PC-9 (cell line): ENCODE data around the gene ARHGEF40. TPM values are rescaled to one million over a fixed set of nuclear protein-coding genes. Genes with fewer than 3 reads are reported as not detected.
A peak's percentile ranks its signal among the peaks of the same experiment; 100 is the strongest.

Source experiments
- BruUV-seq: library from RNA; stranded (reverse); fragments of 400-500 nt; replicated peaks from 2 replicates; lab custom pipeline; 2021; lab: Mats Ljungman, UMichigan
- CTCF ChIA-PET: fragments of 300-600 bp; sonication (Branson Sonifier 250); formaldehyde crosslinking; loops from one replicate; lab custom pipeline; 2022; ENCODE audit warnings: antibody characterized with exemption; lab: Charles Lee
- POLR2A ChIA-PET: fragments of 300-600 bp; sonication (Branson Sonifier 250); formaldehyde crosslinking; loops from one replicate; lab custom pipeline; 2022; ENCODE audit warnings: antibody characterized with exemption; ENCODE audit not compliant: unreplicated experiment; lab: Charles Lee
- DNase-seq, 2 experiments: peaks; one replicate each; pipeline versions ENCODE4 v3.0.0 to v3.0.0-alpha.2; 2015 to 2022; ENCODE audit warnings: mixed read lengths in 1 of 2
- H2AFZ ChIP-seq: fragments of 200-600 bp; sonication (generic); 2 replicates; pipeline ENCODE4 v1.8.1; 2017; ENCODE audit warnings: antibody characterized with exemption
- H3F3A ChIP-seq: fragments of 200-600 bp; sonication (generic); 2 replicates; pipeline ENCODE4 v1.8.1; 2017; ENCODE audit warnings: antibody characterized with exemption, mild to moderate bottlenecking, low read depth; ENCODE audit not compliant: insufficient read depth
- H3K27ac ChIP-seq: fragments of 200-600 bp; sonication (generic); 2 replicates; pipeline ENCODE4 v1.6.1; 2016; ENCODE audit warnings: mixed run types
- H3K27me3 ChIP-seq: fragments of 200-600 bp; sonication (generic); 2 replicates; pipeline ENCODE4 v1.6.1; 2016; ENCODE audit warnings: low read depth, mixed run types; ENCODE audit not compliant: insufficient read depth
- H3K36me3 ChIP-seq: fragments of 200-600 bp; sonication (generic); 2 replicates; pipeline ENCODE4 v1.6.1; 2016; ENCODE audit warnings: low read depth, mixed run types
- H3K4me1 ChIP-seq: fragments of 200-600 bp; sonication (generic); replicated peaks from 2 replicates; pipeline ENCODE4 v1.6.1; 2016; ENCODE audit warnings: mixed run types; ENCODE audit not compliant: insufficient read depth
- H3K4me2 ChIP-seq: fragments of 200-600 bp; sonication (generic); 2 replicates; pipeline ENCODE4 v1.6.1; 2017; ENCODE audit warnings: mixed run types
- H3K4me3 ChIP-seq: fragments of 200-600 bp; sonication (generic); 2 replicates; pipeline ENCODE4 v1.6.1; 2016; ENCODE audit warnings: mixed run types
- H3K79me2 ChIP-seq: fragments of 200-600 bp; sonication (generic); 2 replicates; pipeline ENCODE4 v1.6.1; 2017; ENCODE audit warnings: low read depth, mixed run types
- H3K9me2 ChIP-seq: fragments of 200-600 bp; sonication (generic); 2 replicates; pipeline ENCODE4 v1.8.1; 2017; ENCODE audit warnings: mild to moderate bottlenecking; ENCODE audit not compliant: insufficient read depth
- H3K9me3 ChIP-seq: fragments of 200-600 bp; sonication (generic); 2 replicates; pipeline ENCODE4 v1.8.1; 2016; ENCODE audit warnings: low read depth; ENCODE audit not compliant: insufficient read depth
- H4K20me1 ChIP-seq: fragments of 200-600 bp; sonication (generic); 2 replicates; pipeline ENCODE4 v1.8.1; 2017; ENCODE audit not compliant: insufficient read depth
- EZH2 ChIP-seq: fragments of 200-600 bp; sonication (generic); IDR thresholded peaks from 2 replicates; pipeline ENCODE4 v1.8.0; 2017; ENCODE audit warnings: antibody characterized with exemption, low read depth
- intact Hi-C: fragments of 100-400 bp; cut with micrococcal nuclease; formaldehyde crosslinking; loops from one replicate; pipeline ENCODE4 v1.10.0; 2022; ENCODE audit not compliant: unreplicated experiment
- total RNA-seq: library from RNA; stranded (reverse); gene quantifications from 2 replicates; pipeline ENCODE4 v1.2.3, GENCODE V29; 2021
- TF ChIP-seq, protein P1 (sequence below): fragments of 200-600 bp; sonication (generic); conservative IDR thresholded peaks from 2 replicates; pipeline ENCODE4 v1.6.1; 2017; ENCODE audit warnings: mixed run types, antibody characterized with exemption, mild to moderate bottlenecking, moderate library complexity

The ARHGEF40 gene
- total RNA-seq, 1 experiment from 2014 or later = 13.0 TPM

DNA sequence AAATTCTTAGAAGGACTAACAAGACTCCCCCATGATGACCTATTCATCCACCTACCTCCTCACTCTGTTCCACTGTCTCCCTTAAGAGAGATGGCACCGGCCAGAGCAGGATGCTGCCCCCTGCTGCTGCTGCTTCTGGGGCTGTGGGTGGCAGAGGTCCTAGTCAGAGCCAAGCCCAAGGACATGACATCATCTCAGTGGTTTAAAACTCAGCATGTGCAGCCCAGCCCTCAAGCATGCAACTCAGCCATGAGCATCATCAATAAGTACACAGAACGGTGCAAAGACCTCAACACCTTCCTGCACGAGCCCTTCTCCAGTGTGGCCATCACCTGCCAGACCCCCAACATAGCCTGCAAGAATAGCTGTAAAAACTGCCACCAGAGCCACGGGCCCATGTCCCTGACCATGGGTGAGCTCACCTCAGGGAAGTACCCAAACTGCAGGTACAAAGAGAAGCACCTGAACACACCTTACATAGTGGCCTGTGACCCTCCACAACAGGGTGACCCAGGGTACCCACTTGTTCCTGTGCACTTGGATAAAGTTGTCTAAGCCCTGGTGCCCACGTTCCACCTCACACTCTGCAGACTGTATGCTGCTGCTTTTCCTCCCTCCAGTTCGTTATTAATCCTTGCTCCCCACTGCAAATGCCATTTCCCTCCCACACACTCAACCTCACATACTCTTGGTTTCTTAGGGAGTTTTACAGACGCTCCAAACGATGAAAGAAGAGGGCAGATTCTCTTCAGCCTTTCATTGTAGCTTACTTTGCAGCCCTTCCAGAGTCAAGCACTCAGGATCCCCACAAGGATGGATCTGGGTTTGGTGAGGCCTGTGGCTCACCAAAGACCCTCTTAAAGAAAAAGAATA is 12.1 kb upstream of the ARHGEF40 start, which contains the start of gene RNASE8:
RNASE8 (plus strand) TSS at position 20 of the 873 bp plus-strand sequence; CDS start at position 91, 71 bp downstream.
- DNase-seq = peak in 1 of 2 experiments; percentile 36
- Histone ChIP-seq H3K4me2 (no peak within 1 kb of the TSS), H3K36me3 (no peaks in the 10 kb centered on the region), H2AFZ (no peak within 1 kb of the TSS), H3K79me2 (no peaks in the 10 kb centered on the region), H3K4me3 (no peak within 1 kb of the TSS), H3K9me3 (no peaks in the 10 kb centered on the region), H3K9me2 (no peaks in the 10 kb centered on the region), H3K27ac (no peak within 1 kb of the TSS), H4K20me1 (no peaks in the 10 kb centered on the region), H3K27me3 (no peaks in the 10 kb centered on the region), H3K4me1 (no peaks in the 10 kb centered on the region), H3F3A (no peaks in the 10 kb centered on the region)
- intact Hi-C loops = no loop called here
- no peak for TF ChIP-seq EZH2
- TF ChIP-seq, protein P1, sequence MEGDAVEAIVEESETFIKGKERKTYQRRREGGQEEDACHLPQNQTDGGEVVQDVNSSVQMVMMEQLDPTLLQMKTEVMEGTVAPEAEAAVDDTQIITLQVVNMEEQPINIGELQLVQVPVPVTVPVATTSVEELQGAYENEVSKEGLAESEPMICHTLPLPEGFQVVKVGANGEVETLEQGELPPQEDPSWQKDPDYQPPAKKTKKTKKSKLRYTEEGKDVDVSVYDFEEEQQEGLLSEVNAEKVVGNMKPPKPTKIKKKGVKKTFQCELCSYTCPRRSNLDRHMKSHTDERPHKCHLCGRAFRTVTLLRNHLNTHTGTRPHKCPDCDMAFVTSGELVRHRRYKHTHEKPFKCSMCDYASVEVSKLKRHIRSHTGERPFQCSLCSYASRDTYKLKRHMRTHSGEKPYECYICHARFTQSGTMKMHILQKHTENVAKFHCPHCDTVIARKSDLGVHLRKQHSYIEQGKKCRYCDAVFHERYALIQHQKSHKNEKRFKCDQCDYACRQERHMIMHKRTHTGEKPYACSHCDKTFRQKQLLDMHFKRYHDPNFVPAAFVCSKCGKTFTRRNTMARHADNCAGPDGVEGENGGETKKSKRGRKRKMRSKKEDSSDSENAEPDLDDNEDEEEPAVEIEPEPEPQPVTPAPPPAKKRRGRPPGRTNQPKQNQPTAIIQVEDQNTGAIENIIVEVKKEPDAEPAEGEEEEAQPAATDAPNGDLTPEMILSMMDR = no peak; the same call in 1 of the 2 replicates
- BruUV-seq = no TSS peak
- POLR2A ChIA-PET = no interaction called here
- CTCF ChIA-PET = no interaction called here

DNA sequence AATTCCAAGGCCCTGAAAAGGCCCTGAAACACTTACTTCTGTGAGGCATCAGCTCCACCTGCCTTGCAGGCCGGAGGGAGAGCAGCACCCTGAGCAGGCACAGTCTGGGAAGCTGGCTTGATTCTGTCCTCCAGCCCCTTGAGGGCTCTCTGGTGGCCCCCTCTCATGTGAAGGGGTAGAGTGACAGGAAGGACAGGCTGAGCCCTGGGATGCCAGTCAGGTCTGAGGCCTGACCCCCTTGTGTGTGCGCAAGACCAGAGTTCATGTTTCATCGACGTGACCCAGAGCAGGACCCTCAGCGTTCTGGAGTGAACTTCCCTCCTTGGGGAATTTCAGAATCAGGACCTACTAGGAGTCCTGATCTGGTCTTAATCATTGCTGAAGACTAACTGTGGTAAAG is 11.2 kb upstream of the ARHGEF40 start:
- H3K79me2 ChIP-seq = no peaks in the 10 kb centered on the region
- H3K4me2 ChIP-seq = no peak overlapping the region
- no peaks in the 10 kb centered on the region for H3K36me3 ChIP-seq
- intact Hi-C loops = no loop called here
- no peaks in the 10 kb centered on the region for H3K9me2 ChIP-seq
- H2AFZ ChIP-seq = no peak overlapping the region
- no peaks in the 10 kb centered on the region for H3K4me1 ChIP-seq
- TF ChIP-seq, protein P1 = no peak
- no peak for TF ChIP-seq EZH2
- H3K27me3 ChIP-seq = no peaks in the 10 kb centered on the region
- no peak overlapping the region for H3K4me3 ChIP-seq
- H4K20me1 ChIP-seq = no peaks in the 10 kb centered on the region
- no peaks in the 10 kb centered on the region for H3F3A ChIP-seq
- BruUV-seq = no TSS peak
- H3K27ac ChIP-seq = no peak overlapping the region
- ChIA-PET CTCF (interaction anchor here (0.5 kb wide), 1 partner anchor 220 kb away, joined by 3 read pairs; no protein-coding TSS in a partner anchor), POLR2A (no interaction called here)
- DNase-seq = no peak
- H3K9me3 ChIP-seq = no peaks in the 10 kb centered on the region

DNA sequence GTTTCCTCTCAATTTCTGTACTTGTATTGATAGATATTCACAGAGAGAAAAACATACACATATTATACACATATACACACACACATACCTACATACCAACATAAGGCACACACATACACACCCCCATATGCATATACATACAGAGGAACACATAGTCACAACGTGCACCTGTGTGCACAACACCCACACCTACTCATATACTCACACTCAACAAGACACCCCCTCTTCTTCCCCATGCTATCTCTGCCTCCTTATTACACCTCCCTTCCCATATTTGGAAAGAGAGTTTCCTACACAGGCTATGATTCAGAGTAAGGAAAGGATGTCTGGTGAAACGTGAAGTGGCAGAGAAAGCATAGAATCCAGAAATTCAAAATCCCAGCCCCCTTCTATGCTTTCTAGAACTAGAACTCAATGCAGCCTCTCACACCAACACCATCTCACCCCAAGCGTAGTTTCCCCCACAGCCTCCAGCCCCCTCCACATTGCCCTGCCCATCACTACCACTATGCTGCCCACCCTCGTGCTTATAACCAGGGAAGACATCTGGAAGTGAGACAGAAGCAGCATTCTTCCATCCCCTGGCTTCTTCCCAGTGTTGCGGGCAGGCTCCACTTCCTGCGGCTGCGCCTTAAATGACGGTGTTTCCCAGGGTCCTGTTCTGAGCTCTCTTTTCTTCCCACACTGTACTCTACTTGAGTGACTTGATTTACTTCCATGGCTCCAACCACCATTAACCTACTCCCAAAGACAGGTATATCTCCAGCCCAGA is 10.1 kb upstream of the ARHGEF40 start:
- Histone ChIP-seq H3K36me3 (no peaks in the 10 kb centered on the region), H3K4me1 (no peaks in the 10 kb centered on the region), H3F3A (no peaks in the 10 kb centered on the region), H3K4me3 (no peak overlapping the region), H3K27ac (no peak overlapping the region), H3K79me2 (no peaks in the 10 kb centered on the region), H3K9me3 (no peaks in the 10 kb centered on the region), H4K20me1 (no peaks in the 10 kb centered on the region), H3K4me2 (no peak overlapping the region), H3K9me2 (no peaks in the 10 kb centered on the region), H3K27me3 (no peaks in the 10 kb centered on the region), H2AFZ (no peak overlapping the region)
- intact Hi-C loops = loop anchor here (10.0 kb wide), 1 partner anchor 45 kb away; no protein-coding TSS in a partner anchor
- BruUV-seq = no TSS peak
- ChIA-PET POLR2A (no interaction called here), CTCF (no interaction called here)
- no peak for DNase-seq
- TF ChIP-seq, protein P1 = no peak
- TF ChIP-seq EZH2 = no peak
